Gastrocnemius medialis (tissue), 4 donors: ENCODE data around the gene CHST8. TPM values are rescaled to one million over a fixed set of nuclear protein-coding genes. Genes with fewer than 3 reads are reported as not detected.
A peak's percentile ranks its signal among the peaks of the same experiment; 100 is the strongest.

Experiments
- ATAC-seq, 2 donors: fragments of 150-250 bp; one replicate each; pipeline ENCODE4 v1.9.1; 2016
- DNase-seq, 2 donors: peaks; one replicate each; pipeline ENCODE4 v3.0.0-alpha.2; 2019
- H3K27ac ChIP-seq, 4 donors: fragments of 200-600 bp; sonication (generic); 1 replicate in 1 of 4; 2 replicates in 3 of 4; pipeline ENCODE4 v1.5.1; 2016 to 2018; ENCODE audit warnings: mild to moderate bottlenecking in 2 of 4, moderate library complexity in 1 of 4
- H3K27me3 ChIP-seq, 3 donors: fragments of 200-600 bp; sonication (generic) in 2 of 3; 1 replicate in 1 of 3; 2 replicates in 2 of 3; pipeline versions ENCODE4 v1.5.1 to v1.6.0; 2016 to 2019; ENCODE audit warnings: mild to moderate bottlenecking in 1 of 3, moderate library complexity in 1 of 3
- H3K36me3 ChIP-seq, 2 donors: fragments of 200-600 bp; sonication (generic) in 1 of 2; one replicate each; pipeline ENCODE4 v1.5.1; 2017 to 2018
- H3K4me1 ChIP-seq, 2 donors: fragments of 200-600 bp; sonication (generic) in 1 of 2; one replicate each; pipeline ENCODE4 v1.5.1; 2016 to 2017; ENCODE audit warnings: mild to moderate bottlenecking in 2 of 2
- H3K4me3 ChIP-seq, 4 donors: fragments of 200-600 bp; sonication (generic) in 3 of 4; 1 replicate in 1 of 4; 2 replicates in 3 of 4; pipeline ENCODE4 v1.5.1; 2016 to 2019; ENCODE audit warnings: mild to moderate bottlenecking in 2 of 4
- H3K9me3 ChIP-seq, 3 donors: fragments of 200-600 bp; sonication (generic) in 2 of 3; 1 replicate in 1 of 3; 2 replicates in 2 of 3; pipeline ENCODE4 v1.5.1; 2016 to 2019
- POLR2A ChIP-seq, 2 donors: fragments of 450-650 bp; IDR thresholded peaks; one replicate each; pipeline ENCODE4 v1.6.1; 2017; ENCODE audit warnings: antibody characterized with exemption in 2 of 2, mild to moderate bottlenecking in 2 of 2, moderate library complexity in 2 of 2
- in situ Hi-C, 4 donors: fragments of 200-750 bp; cut with MboI; loops; one replicate each; pipeline versions ENCODE4 v1.15.0 to v1.8.0; 2017; ENCODE audit warnings: low sequenced_read_pairs in 4 of 4
- intact Hi-C: fragments of 100-400 bp; cut with DNase I; formaldehyde crosslinking; loops from one replicate; pipeline ENCODE4 v1.15.1; 2023; ENCODE audit warnings: low total_unique reads
- total RNA-seq, 4 donors: library from RNA; depleted of rRNA; stranded (reverse); fragments of >200 nt; gene quantifications; one replicate each; pipeline versions ENCODE4 v1.1.0 to v1.2.3, GENCODE V29; 2016
- TF ChIP-seq, protein P1 (sequence below), 5 experiments: fragments of 450-650 bp in 3 of 5; fragments of 200-600 bp in 2 of 5; sonication (generic) in 2 of 5; IDR thresholded peaks in 4 of 5; conservative IDR thresholded peaks in 1 of 5; 1 replicate in 4 of 5; 2 replicates in 1 of 5; pipeline ENCODE4 v1.5.1; 2016 to 2019; ENCODE audit warnings: antibody characterized with exemption in 5 of 5, mild to moderate bottlenecking in 3 of 5, moderate library complexity in 3 of 5

The CHST8 gene
- total RNA-seq, 4 donors from 2014 or later, result 0.29 to 0.46 TPM; not detected in 2

GRCh38 chr19:33777351-33777750, 155.6 kb downstream of the CHST8 start:
- no peaks in the 10 kb centered on the region for H3K9me3 ChIP-seq
- no peak for TF ChIP-seq POLR2A (IDR thresholded peaks at IDR 0.05)
- TF ChIP-seq, protein P1, sequence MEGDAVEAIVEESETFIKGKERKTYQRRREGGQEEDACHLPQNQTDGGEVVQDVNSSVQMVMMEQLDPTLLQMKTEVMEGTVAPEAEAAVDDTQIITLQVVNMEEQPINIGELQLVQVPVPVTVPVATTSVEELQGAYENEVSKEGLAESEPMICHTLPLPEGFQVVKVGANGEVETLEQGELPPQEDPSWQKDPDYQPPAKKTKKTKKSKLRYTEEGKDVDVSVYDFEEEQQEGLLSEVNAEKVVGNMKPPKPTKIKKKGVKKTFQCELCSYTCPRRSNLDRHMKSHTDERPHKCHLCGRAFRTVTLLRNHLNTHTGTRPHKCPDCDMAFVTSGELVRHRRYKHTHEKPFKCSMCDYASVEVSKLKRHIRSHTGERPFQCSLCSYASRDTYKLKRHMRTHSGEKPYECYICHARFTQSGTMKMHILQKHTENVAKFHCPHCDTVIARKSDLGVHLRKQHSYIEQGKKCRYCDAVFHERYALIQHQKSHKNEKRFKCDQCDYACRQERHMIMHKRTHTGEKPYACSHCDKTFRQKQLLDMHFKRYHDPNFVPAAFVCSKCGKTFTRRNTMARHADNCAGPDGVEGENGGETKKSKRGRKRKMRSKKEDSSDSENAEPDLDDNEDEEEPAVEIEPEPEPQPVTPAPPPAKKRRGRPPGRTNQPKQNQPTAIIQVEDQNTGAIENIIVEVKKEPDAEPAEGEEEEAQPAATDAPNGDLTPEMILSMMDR (IDR thresholded peaks at IDR 0.05 in 4 of 5, conservative IDR thresholded peaks at IDR 0.05 in 1 of 5), result no peak
- H3K27ac ChIP-seq, result no peak overlapping the region
- DNase-seq, result no peak
- no peaks in the 10 kb centered on the region for H3K36me3 ChIP-seq
- peaks cover 4 to 17% (median 16%) of the 10 kb centered on the region in 3 donors for H3K27me3 ChIP-seq
- no peak for ATAC-seq
- no peak overlapping the region for H3K4me3 ChIP-seq
- intact Hi-C loops (no loop called here), in situ Hi-C loops (loop anchor here in 3 of 4 donors (10.0 to 25.0 kb wide), 4 partner anchors 210 to 353 kb away; no protein-coding TSS in a partner anchor)
- peaks cover 3% of the 10 kb centered on the region in 2 donors for H3K4me1 ChIP-seq

DNA sequence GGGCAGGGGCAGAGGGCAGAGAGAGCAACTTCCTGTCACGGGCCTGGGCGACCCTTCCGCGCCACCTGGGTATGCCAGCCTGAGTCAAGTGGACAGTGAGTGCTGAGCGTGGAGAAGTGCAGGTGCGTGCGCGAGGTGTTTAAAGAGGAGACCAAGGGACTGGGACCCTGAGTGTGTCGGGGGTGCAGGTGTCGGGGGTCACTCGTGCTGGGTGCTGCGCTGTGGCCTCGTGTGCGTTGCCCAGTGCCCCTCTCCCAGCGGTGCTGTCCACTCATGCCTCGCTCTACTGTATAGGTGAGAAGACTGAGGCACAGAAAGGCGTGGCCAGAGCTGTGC, 156.0 kb downstream of the CHST8 start:
- DNase-seq (no peak), ATAC-seq (no peak)
- Histone ChIP-seq H3K9me3 (no peaks in the 10 kb centered on the region), H3K4me3 (no peak overlapping the region), H3K27me3 (peaks cover 4 to 17% (median 16%) of the 10 kb centered on the region in 3 donors), H3K36me3 (no peaks in the 10 kb centered on the region), H3K4me1 (peaks cover 3% of the 10 kb centered on the region in 2 donors), H3K27ac (no peak overlapping the region)
- TF ChIP-seq POLR2A (IDR thresholded peaks at IDR 0.05), result no peak
- TF ChIP-seq, protein P1 (IDR thresholded peaks at IDR 0.05 in 4 of 5, conservative IDR thresholded peaks at IDR 0.05 in 1 of 5), result no peak
- intact Hi-C loops (loop anchor here (1.0 kb wide), 3 partner anchors 221 to 368 kb away; no protein-coding TSS in a partner anchor), in situ Hi-C loops (loop anchor here in 3 of 4 donors (10.0 to 25.0 kb wide), 4 partner anchors 210 to 353 kb away; no protein-coding TSS in a partner anchor)

DNA sequence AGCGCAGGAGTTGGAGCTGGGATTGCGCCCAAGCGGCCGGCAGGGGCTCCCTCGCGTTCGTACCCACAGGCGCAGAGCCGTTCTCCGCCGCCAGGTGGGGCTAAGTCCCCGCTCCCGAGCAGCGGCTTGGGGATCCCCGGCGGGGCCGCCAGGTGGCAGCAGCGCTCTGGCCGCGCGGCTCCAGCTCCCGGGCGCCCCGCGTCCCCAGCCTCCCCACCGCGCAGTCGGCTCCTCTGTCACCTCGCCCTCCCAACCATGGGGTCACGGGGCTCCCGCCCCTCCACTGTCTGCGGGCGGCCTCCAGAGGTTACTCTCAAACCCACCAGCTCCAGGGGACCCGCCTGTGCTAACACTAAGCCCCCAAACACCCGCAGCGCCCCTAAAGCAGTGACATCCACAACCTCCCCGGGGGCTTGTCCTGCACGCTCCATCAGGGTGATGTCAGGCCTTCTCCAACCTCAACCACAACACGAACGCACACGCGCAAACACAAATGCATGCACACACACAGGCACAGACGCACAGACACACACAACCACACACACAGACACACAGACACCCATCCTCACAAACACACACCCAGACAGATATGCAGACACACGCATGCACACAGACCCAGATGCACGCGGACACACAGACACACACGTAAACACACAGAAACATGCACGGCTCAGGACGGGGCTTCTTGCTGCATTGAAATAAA, 156.5 kb downstream of the CHST8 start:
- peaks cover 3% of the 10 kb centered on the region in 2 donors for H3K4me1 ChIP-seq
- DNase-seq (peak; percentile 46 to 50), ATAC-seq (peak; percentile 77 to 83)
- H3K27me3 ChIP-seq, result peaks cover 4 to 17% (median 16%) of the 10 kb centered on the region in 3 donors
- in situ Hi-C loops (loop anchor here in 3 of 4 donors (10.0 to 25.0 kb wide), 4 partner anchors 209 to 353 kb away; no protein-coding TSS in a partner anchor), intact Hi-C loops (loop anchor here (1.0 kb wide), 3 partner anchors 220 to 367 kb away; no protein-coding TSS in a partner anchor)
- H3K27ac ChIP-seq, result no peak overlapping the region
- H3K36me3 ChIP-seq, result no peaks in the 10 kb centered on the region
- TF ChIP-seq POLR2A (IDR thresholded peaks at IDR 0.05), result no peak
- TF ChIP-seq, protein P1 (IDR thresholded peaks at IDR 0.05 in 4 of 5, conservative IDR thresholded peaks at IDR 0.05 in 1 of 5), result peak; percentile 94 to 99 (median 99)
- no peaks in the 10 kb centered on the region for H3K9me3 ChIP-seq
- peak overlapping the region in 1 of 4 donors; percentile 27 for H3K4me3 ChIP-seq

DNA sequence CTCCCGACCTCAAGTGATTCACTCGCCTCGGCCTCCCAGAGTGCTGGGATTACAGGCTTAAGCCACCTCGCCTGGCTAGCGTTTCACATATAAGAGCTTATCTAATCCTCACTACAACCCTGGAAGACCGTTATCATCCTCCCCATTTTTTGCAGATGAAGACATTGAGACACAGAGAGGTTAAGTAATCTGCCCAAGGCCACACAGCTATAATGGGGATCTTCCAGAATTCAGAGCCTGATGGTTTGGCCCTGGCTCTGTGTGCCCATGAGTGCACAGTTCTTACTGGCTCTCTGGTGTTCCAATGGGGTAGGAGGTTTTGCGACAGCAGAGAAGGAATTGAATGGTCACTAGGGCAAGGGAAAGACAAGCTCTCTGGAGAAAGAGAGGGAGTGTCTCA, 158.1 kb downstream of the CHST8 start:
- no peak for TF ChIP-seq POLR2A (IDR thresholded peaks at IDR 0.05)
- TF ChIP-seq, protein P1 (IDR thresholded peaks at IDR 0.05 in 4 of 5, conservative IDR thresholded peaks at IDR 0.05 in 1 of 5), result no peak
- DNase-seq (no peak), ATAC-seq (no peak)
- Histone ChIP-seq H3K27me3 (peaks cover 4 to 17% (median 16%) of the 10 kb centered on the region in 3 donors), H3K9me3 (no peaks in the 10 kb centered on the region), H3K36me3 (no peaks in the 10 kb centered on the region), H3K27ac (no peak overlapping the region), H3K4me3 (no peak overlapping the region), H3K4me1 (peaks cover 3% of the 10 kb centered on the region in 2 donors)
- intact Hi-C loops (no loop called here), in situ Hi-C loops (loop anchor here (10.0 to 25.0 kb wide), 4 partner anchors 207 to 355 kb away; no protein-coding TSS in a partner anchor)
